OCI-LY7 (cell line): ENCODE results near the gene SETBP1. TPM values are rescaled to one million over a fixed set of nuclear protein-coding genes. Genes with fewer than 3 reads are reported as not detected.

Source experiments
- BruUV-seq: library from RNA; stranded (reverse); fragments of 400-500 nt; replicated peaks from 2 replicates; lab custom pipeline; 2021; lab: Mats Ljungman, UMichigan
- CTCF ChIA-PET: fragments of 300-600 bp; sonication (Branson Sonifier 250); formaldehyde crosslinking; loops from one replicate; lab custom pipeline; 2022; ENCODE audit warnings: antibody characterized with exemption; ENCODE audit not compliant: unreplicated experiment; lab: Charles Lee
- POLR2A ChIA-PET: fragments of 300-600 bp; sonication (Branson Sonifier 250); formaldehyde crosslinking; loops from one replicate; lab custom pipeline; 2022; ENCODE audit warnings: antibody characterized with exemption; lab: Charles Lee
- DNase-seq: peaks from one replicate; pipeline ENCODE4 v3.0.0-alpha.2; 2015; ENCODE audit warnings: low spot score
- H2AFZ ChIP-seq: fragments of 200-600 bp; sonication (generic), shearing (Covaris generic); 2 replicates; pipeline ENCODE4 v1.6.1; 2014; ENCODE audit warnings: mild to moderate bottlenecking, antibody characterized with exemption, low read length, moderate library complexity
- H3K27ac ChIP-seq: fragments of 200-600 bp; sonication (generic); 2 replicates; pipeline ENCODE4 v1.5.1; 2014; ENCODE audit warnings: mixed run types, low read depth, mild to moderate bottlenecking, moderate library complexity, low read length, inconsistent platforms; ENCODE audit not compliant: poor library complexity, severe bottlenecking
- H3K36me3 ChIP-seq: fragments of 200-600 bp; sonication (generic); 2 replicates; pipeline ENCODE4 v1.6.1; 2014; ENCODE audit warnings: mild to moderate bottlenecking, antibody characterized with exemption, low read length, moderate library complexity, mixed read lengths; ENCODE audit not compliant: insufficient read depth
- H3K4me1 ChIP-seq: fragments of 200-600 bp; sonication (generic); 2 replicates; pipeline ENCODE4 v1.5.1; 2014; ENCODE audit warnings: mild to moderate bottlenecking, low read length; ENCODE audit not compliant: insufficient read depth, poor library complexity, severe bottlenecking
- H3K4me2 ChIP-seq: fragments of 200-600 bp; sonication (generic); 2 replicates; pipeline ENCODE4 v1.6.1; 2014; ENCODE audit warnings: mild to moderate bottlenecking, low read length
- H3K4me3 ChIP-seq: fragments of 200-600 bp; sonication (generic); 2 replicates; pipeline ENCODE4 v1.5.1; 2014; ENCODE audit warnings: mild to moderate bottlenecking, low read depth, low read length; ENCODE audit not compliant: poor library complexity, severe bottlenecking
- H3K79me2 ChIP-seq: fragments of 200-600 bp; sonication (generic); 2 replicates; pipeline ENCODE4 v1.6.1; 2016; ENCODE audit warnings: low read depth, mild to moderate bottlenecking, low read length, moderate library complexity, mixed read lengths; ENCODE audit not compliant: insufficient read depth
- H3K9me2 ChIP-seq: fragments of 200-600 bp; sonication (generic); 2 replicates; pipeline ENCODE4 v1.6.1; 2016; ENCODE audit warnings: mild to moderate bottlenecking, low read length, mixed read lengths; ENCODE audit not compliant: insufficient read depth
- H3K9me3 ChIP-seq: fragments of 200-600 bp; sonication (generic); 2 replicates; pipeline ENCODE4 v1.6.1; 2014; ENCODE audit warnings: mild to moderate bottlenecking, mixed run types, low read length, mixed read lengths
- H4K20me1 ChIP-seq: fragments of 200-600 bp; sonication (generic); 2 replicates; pipeline ENCODE4 v1.6.1; 2014; ENCODE audit warnings: mild to moderate bottlenecking, antibody characterized with exemption, low read length, moderate library complexity, mixed read lengths; ENCODE audit not compliant: insufficient read depth
- EZH2phosphoT487 ChIP-seq: fragments of 200-600 bp; sonication (generic); IDR thresholded peaks from 2 replicates; pipeline ENCODE4 v1.6.1; 2018; ENCODE audit warnings: low read depth, borderline replicate concordance, mild to moderate bottlenecking, mixed run types, antibody characterized with exemption, low read length, moderate library complexity, mixed read lengths
- intact Hi-C: fragments of 100-400 bp; cut with micrococcal nuclease; formaldehyde crosslinking; loops from one replicate; pipeline ENCODE4 v1.10.0; 2022; ENCODE audit not compliant: unreplicated experiment
- total RNA-seq, 2 experiments: library from RNA; depleted of rRNA in 1 of 2; stranded (reverse); fragments of >200 nt in 1 of 2; shearing (Covaris generic) in 1 of 2; gene quantifications; 2 replicates each; pipeline ENCODE4 v1.2.3, GENCODE V29; 2014 to 2022
- TF ChIP-seq, protein P1 (sequence below): fragments of 200-600 bp; sonication (generic); conservative IDR thresholded peaks from 2 replicates; pipeline ENCODE4 v1.5.1; 2014; ENCODE audit warnings: mild to moderate bottlenecking, antibody characterized with exemption, low read length, moderate library complexity, mixed read lengths

The SETBP1 gene
- total RNA-seq, 2 experiments from 2014 or later, result 2.6 to 9.1 TPM

DNA sequence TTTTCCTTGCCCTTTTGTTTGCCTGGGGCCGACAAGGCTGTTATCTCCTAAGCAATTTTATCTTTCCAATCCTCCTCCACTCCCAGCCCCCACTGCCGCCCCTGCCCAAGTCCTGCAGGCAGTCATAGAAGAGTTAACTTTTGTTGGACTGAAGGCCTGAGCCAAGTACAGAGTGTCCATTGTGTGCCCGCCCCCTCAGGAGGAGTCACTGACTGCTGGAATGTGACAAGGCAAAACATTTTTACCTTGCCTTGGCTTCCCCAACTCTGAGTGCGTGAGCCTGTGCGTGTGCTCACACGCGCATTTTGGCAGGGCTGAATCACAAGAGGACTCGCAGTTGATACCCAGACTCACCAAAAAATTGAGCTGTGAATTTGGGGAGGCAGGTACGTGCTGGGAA lies 16.2 kb downstream of the SETBP1 start:
- no peak for TF ChIP-seq EZH2phosphoT487
- TF ChIP-seq, protein P1, sequence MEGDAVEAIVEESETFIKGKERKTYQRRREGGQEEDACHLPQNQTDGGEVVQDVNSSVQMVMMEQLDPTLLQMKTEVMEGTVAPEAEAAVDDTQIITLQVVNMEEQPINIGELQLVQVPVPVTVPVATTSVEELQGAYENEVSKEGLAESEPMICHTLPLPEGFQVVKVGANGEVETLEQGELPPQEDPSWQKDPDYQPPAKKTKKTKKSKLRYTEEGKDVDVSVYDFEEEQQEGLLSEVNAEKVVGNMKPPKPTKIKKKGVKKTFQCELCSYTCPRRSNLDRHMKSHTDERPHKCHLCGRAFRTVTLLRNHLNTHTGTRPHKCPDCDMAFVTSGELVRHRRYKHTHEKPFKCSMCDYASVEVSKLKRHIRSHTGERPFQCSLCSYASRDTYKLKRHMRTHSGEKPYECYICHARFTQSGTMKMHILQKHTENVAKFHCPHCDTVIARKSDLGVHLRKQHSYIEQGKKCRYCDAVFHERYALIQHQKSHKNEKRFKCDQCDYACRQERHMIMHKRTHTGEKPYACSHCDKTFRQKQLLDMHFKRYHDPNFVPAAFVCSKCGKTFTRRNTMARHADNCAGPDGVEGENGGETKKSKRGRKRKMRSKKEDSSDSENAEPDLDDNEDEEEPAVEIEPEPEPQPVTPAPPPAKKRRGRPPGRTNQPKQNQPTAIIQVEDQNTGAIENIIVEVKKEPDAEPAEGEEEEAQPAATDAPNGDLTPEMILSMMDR, result no peak
- H3K9me2 ChIP-seq, result no peaks in the 10 kb centered on the region
- H3K36me3 ChIP-seq, result no peaks in the 10 kb centered on the region
- no peak for DNase-seq
- H3K9me3 ChIP-seq, result no peaks in the 10 kb centered on the region
- intact Hi-C loops, result no loop called here
- H3K79me2 ChIP-seq, result no peaks in the 10 kb centered on the region
- H2AFZ ChIP-seq, result no peak overlapping the region
- BruUV-seq, result no TSS peak
- H4K20me1 ChIP-seq, result no peaks in the 10 kb centered on the region
- ChIA-PET POLR2A (no interaction called here), CTCF (no interaction called here)
- no peak overlapping the region for H3K27ac ChIP-seq
- no peak overlapping the region for H3K4me2 ChIP-seq
- H3K4me3 ChIP-seq, result no peak overlapping the region
- H3K4me1 ChIP-seq, result no peaks in the 10 kb centered on the region

- H3K9me2 ChIP-seq, result no peaks in the 10 kb centered on the region
- no peak overlapping the region for H3K4me3 ChIP-seq
- H4K20me1 ChIP-seq, result no peaks in the 10 kb centered on the region
- ChIA-PET CTCF (no interaction called here), POLR2A (no interaction called here)
- BruUV-seq, result no TSS peak
- H3K36me3 ChIP-seq, result no peaks in the 10 kb centered on the region
- no peaks in the 10 kb centered on the region for H3K9me3 ChIP-seq
- H3K27ac ChIP-seq, result no peak overlapping the region
- no peak for DNase-seq
- intact Hi-C loops, result no loop called here
- H3K4me1 ChIP-seq, result no peaks in the 10 kb centered on the region
- no peak overlapping the region for H2AFZ ChIP-seq
- no peak overlapping the region for H3K4me2 ChIP-seq
- H3K79me2 ChIP-seq, result no peaks in the 10 kb centered on the region
- no peak for TF ChIP-seq EZH2phosphoT487
- TF ChIP-seq, protein P1, result no peak
Measured at GRCh38 chr18:44697315-44697714, 16.6 kb downstream of the SETBP1 start.

DNA sequence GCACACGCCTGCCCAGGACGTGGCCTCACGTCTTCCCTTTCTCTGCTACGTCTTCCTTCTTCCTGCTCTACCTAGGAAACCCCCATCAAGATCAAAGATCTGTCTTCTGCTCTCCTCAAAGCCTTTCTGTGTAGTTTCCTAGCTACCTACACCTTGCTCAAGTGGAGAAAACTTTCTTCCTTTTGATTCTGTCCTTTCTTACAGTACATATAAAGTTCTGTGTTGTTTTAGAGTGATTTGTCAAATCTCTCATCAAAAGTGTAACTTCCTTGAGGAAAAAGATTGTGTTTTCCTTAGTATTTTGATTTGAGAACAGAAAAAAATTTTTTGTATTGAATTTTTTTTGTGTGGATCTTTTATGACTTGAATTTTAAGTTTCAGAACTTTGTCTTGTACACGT lies 17.8 kb downstream of the SETBP1 start:
- no peaks in the 10 kb centered on the region for H3K36me3 ChIP-seq
- H4K20me1 ChIP-seq, result no peaks in the 10 kb centered on the region
- CTCF ChIA-PET, result no interaction called here
- POLR2A ChIA-PET, result no interaction called here
- H2AFZ ChIP-seq, result no peak overlapping the region
- DNase-seq, result no peak
- H3K4me2 ChIP-seq, result no peak overlapping the region
- no peaks in the 10 kb centered on the region for H3K9me3 ChIP-seq
- intact Hi-C loops, result no loop called here
- H3K4me3 ChIP-seq, result no peak overlapping the region
- no peak for TF ChIP-seq EZH2phosphoT487
- TF ChIP-seq, protein P1, result no peak
- no peaks in the 10 kb centered on the region for H3K79me2 ChIP-seq
- no peaks in the 10 kb centered on the region for H3K9me2 ChIP-seq
- H3K27ac ChIP-seq, result no peak overlapping the region
- no TSS peak for BruUV-seq
- H3K4me1 ChIP-seq, result no peaks in the 10 kb centered on the region
